Ascending aorta (tissue), 2 donors: Measurements from ENCODE around the gene BTG2. TPM values are rescaled to one million over a fixed set of nuclear protein-coding genes. Genes with fewer than 3 reads are reported as not detected.
"Not testable (repeated sequence)": the region's sequence is repeated elsewhere in the genome, so short reads cannot be mapped to it uniquely, and the experiment has no call there.

ENCODE experiments used
- DNase-seq, 2 donors: peaks; one replicate each; pipeline ENCODE4 v3.0.0-alpha.2; 2019; ENCODE audit warnings: low spot score in 2 of 2
- H3K27ac ChIP-seq, 2 donors: fragments of 200-600 bp; sonication (generic); one replicate each; pipeline ENCODE4 v1.5.1; 2016 to 2017; ENCODE audit warnings: mild to moderate bottlenecking in 1 of 2
- H3K27me3 ChIP-seq: fragments of 200-600 bp; sonication (generic); one replicate; pipeline ENCODE4 v1.5.1; 2017
- H3K36me3 ChIP-seq, 2 donors: fragments of 200-600 bp; sonication (generic); one replicate each; pipeline ENCODE4 v1.5.1; 2016
- H3K4me1 ChIP-seq, 2 donors: fragments of 200-600 bp; sonication (generic); one replicate each; pipeline ENCODE4 v1.5.1; 2016 to 2017; ENCODE audit warnings: mild to moderate bottlenecking in 1 of 2
- H3K4me3 ChIP-seq, 2 donors: fragments of 200-600 bp; sonication (generic); one replicate each; pipeline ENCODE4 v1.5.1; 2016 to 2017; ENCODE audit warnings: mild to moderate bottlenecking in 1 of 2
- H3K9me3 ChIP-seq, 2 donors: fragments of 200-600 bp; sonication (generic); one replicate each; pipeline ENCODE4 v1.5.1; 2016
- intact Hi-C: fragments of 100-400 bp; cut with DNase I; formaldehyde crosslinking; loops from one replicate; pipeline ENCODE4 v1.15.1; 2023
- total RNA-seq: library from RNA; depleted of rRNA; stranded (reverse); fragments of >200 nt; gene quantifications from one replicate; pipeline ENCODE4 v1.1.0, GENCODE V29; 2016
- TF ChIP-seq, protein P1 (sequence below), 3 experiments: fragments of 200-600 bp in 2 of 3; fragments of 450-650 bp in 1 of 3; sonication (generic) in 2 of 3; IDR thresholded peaks; one replicate each; pipeline ENCODE4 v1.5.1; 2016 to 2019; ENCODE audit warnings: antibody characterized with exemption in 3 of 3, mild to moderate bottlenecking in 1 of 3, moderate library complexity in 1 of 3

Gene BTG2
- total RNA-seq, 1 donor from 2014 or later, result 219 TPM

DNA sequence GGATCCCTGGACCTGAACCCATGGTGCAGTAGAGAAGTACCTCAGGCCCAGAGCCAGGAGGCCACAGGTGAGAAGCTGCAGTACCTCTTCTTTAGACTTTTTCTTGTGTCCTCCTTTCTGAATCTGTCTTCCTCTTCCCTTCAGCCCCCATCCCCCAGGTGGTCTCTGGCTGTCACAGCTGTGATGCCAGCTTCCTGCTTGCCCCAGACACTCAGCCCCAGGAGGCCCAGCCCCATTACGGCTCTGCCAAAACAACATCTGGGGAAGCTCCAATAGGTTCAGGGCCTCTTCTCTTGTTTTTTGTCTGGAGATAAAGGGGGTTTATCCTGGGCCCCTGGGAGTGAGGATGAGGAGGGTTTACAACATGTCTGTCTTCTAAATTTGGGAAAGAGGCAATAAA is 9.5 kb upstream of the BTG2 start:
- TF ChIP-seq, protein P1, sequence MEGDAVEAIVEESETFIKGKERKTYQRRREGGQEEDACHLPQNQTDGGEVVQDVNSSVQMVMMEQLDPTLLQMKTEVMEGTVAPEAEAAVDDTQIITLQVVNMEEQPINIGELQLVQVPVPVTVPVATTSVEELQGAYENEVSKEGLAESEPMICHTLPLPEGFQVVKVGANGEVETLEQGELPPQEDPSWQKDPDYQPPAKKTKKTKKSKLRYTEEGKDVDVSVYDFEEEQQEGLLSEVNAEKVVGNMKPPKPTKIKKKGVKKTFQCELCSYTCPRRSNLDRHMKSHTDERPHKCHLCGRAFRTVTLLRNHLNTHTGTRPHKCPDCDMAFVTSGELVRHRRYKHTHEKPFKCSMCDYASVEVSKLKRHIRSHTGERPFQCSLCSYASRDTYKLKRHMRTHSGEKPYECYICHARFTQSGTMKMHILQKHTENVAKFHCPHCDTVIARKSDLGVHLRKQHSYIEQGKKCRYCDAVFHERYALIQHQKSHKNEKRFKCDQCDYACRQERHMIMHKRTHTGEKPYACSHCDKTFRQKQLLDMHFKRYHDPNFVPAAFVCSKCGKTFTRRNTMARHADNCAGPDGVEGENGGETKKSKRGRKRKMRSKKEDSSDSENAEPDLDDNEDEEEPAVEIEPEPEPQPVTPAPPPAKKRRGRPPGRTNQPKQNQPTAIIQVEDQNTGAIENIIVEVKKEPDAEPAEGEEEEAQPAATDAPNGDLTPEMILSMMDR (IDR thresholded peaks at IDR 0.05), result no peak
- H3K4me3 ChIP-seq, result no peak overlapping the region
- no peak overlapping the region for H3K27ac ChIP-seq
- H3K27me3 ChIP-seq, result no peaks in the 10 kb centered on the region
- H3K36me3 ChIP-seq, result no peaks in the 10 kb centered on the region
- peaks cover 0 to 4% of the 10 kb centered on the region in 2 donors for H3K4me1 ChIP-seq
- intact Hi-C loops, result no loop called here
- no peak for DNase-seq
- H3K9me3 ChIP-seq, result no peaks in the 10 kb centered on the region

DNA sequence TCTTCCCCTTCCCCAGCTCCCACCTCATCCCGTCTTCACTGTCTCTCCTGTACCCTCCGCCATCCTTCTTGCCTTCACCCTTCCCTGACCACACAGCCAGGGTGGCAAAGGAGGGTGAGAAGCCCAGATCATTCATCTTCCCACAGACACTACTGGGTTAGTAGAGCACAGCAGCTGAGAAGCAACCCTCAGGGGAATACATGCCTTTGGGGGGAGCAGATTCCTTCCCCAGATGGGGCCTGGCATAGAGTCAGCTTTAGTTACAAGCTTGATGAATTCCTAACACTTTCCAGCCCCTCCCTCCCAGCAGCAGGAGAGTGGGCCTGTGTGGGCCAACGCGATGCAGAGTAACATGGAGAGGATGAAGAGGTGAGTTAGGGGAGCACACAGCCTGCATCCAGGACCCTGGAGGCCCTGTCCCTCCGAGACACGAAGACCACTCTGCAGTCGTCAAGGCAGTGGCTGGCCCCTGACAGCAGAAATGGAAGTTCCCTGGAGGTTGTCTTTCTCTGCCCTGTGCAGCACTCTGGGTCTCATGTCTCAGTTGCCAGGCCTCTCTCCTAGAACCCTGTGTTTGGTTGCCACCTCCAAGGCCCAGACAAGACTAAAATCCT is 8.8 kb upstream of the BTG2 start:
- Histone ChIP-seq H3K4me3 (no peak overlapping the region), H3K27ac (no peak overlapping the region), H3K4me1 (no peaks in the 10 kb centered on the region), H3K36me3 (no peaks in the 10 kb centered on the region), H3K27me3 (no peaks in the 10 kb centered on the region), H3K9me3 (no peaks in the 10 kb centered on the region)
- intact Hi-C loops, result no loop called here
- TF ChIP-seq, protein P1 (IDR thresholded peaks at IDR 0.05), result no peak
- no peak for DNase-seq

DNA sequence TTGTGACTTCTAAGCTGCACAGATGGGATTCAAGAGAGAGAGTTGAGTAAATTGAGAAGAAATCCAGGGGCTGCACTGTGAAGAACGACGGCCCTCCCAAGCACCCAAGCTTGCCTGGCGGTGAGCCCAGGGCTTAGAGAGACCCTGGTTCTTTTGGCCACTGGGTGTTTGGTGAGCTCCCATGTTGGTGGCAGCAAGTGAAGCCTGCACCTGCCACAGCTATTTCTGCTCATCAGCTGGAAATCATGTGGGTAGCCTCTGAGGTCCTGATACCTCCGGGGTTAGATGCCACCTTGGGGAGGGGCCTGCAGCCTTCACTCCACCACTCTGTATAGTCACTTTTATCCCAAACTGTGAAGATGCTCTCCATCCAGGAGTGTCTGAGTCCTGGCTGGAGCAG is 6.2 kb upstream of the BTG2 start:
- Histone ChIP-seq H3K27ac (no peak overlapping the region), H3K36me3 (no peaks in the 10 kb centered on the region), H3K4me3 (no peak overlapping the region), H3K9me3 (no peaks in the 10 kb centered on the region), H3K27me3 (no peaks in the 10 kb centered on the region), H3K4me1 (no peaks in the 10 kb centered on the region)
- TF ChIP-seq, protein P1 (IDR thresholded peaks at IDR 0.05), result no peak
- intact Hi-C loops, result no loop called here
- DNase-seq, result no peak

DNA sequence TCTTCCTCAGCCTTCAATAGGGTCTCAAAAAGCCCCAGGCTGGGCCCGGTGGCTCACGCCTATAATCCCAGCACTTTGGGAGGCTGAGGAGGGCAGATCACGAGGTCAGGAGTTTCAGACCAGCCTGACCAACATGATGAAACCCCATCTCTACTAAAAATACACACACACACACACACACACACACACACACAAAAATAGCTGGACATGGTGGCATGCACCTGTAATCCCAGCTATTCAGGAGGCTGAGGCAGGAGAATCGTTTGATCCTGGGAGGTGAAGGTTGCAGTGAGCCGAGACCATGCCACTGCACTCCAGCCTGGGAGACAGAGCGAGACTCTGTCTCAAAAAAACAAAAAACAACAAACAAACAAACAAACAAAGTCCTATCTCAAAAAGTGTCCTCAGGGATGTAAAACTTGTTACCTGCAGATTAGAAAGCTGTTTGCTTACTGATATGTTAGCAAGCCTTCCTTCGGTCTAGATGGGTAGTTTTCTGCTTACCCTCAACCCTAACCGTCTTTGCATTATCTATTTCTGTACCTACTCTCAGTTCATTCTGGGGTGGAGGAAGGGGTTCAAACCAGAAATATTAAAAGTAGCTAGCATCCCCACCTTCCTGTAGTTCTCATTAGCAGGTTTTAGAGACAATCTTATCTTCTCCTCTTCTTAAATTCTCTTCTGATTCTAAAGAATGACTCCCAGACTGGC is 5.4 kb upstream of the BTG2 start:
- H3K4me3 ChIP-seq, H3K9me3 ChIP-seq, DNase-seq, intact Hi-C loops, H3K27me3 ChIP-seq, H3K36me3 ChIP-seq, H3K4me1 ChIP-seq, H3K27ac ChIP-seq: not testable (repeated sequence)

DNA sequence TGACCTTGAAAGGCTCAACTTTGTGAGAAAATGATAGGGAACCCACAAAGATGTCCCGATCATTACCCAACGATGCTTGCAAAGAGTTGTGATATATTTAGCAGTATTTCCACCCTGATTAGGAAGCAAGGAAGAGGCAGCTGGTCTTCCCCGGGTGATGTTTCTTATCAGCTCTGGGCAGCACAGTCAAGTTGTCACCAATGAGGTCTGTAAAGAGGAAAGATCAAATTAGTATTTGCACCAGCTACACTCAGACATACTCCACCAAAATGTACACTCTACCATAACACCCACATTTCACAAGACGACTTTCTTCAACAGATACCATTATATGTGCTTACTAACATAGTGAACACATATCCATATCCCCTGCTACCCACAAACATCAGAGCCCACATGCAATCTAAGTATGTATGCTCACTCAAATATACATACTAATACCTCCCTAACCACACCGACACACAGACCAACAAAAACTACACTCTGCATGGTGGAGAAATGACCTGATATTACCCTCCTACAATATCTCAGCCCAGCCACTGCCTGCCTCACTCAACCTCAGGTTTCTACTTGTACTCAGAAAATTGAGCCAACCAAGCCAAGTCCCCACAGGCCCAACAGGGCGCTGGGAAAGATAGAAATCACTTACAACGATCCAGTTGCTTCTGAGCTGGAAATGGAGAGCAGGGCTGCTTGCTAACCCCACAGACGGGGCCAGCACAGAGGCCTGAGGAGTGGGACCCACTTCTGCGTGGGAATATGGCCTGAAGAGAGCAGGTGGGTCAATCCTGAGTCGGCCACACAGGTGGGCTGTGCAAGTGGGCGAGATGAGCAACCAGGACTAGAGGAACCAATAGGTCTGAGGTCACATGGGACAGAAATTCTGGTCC is 4.6 kb upstream of the BTG2 start:
- no peaks in the 10 kb centered on the region for H3K9me3 ChIP-seq
- H3K4me3 ChIP-seq, result no peak overlapping the region
- no peaks in the 10 kb centered on the region for H3K4me1 ChIP-seq
- peaks cover 0 to 2% of the 10 kb centered on the region in 2 donors for H3K36me3 ChIP-seq
- H3K27me3 ChIP-seq, result no peaks in the 10 kb centered on the region
- intact Hi-C loops, result no loop called here
- no peak for DNase-seq
- H3K27ac ChIP-seq, result no peak overlapping the region
- TF ChIP-seq, protein P1 (IDR thresholded peaks at IDR 0.05), result no peak

- H3K27me3 ChIP-seq, result no peaks in the 10 kb centered on the region
- TF ChIP-seq, protein P1 (IDR thresholded peaks at IDR 0.05), result no peak
- H3K9me3 ChIP-seq, result no peaks in the 10 kb centered on the region
- intact Hi-C loops, result no loop called here
- H3K4me3 ChIP-seq, result no peak overlapping the region
- H3K27ac ChIP-seq, result no peak overlapping the region
- H3K36me3 ChIP-seq, result peaks cover 0 to 5% of the 10 kb centered on the region in 2 donors
- no peaks in the 10 kb centered on the region for H3K4me1 ChIP-seq
- DNase-seq, result no peak
These were observed 4.0 kb upstream of the BTG2 start for GRCh38 chr1:203301331-203301668.
